Sigmoid colon (tissue), 3 donors: Measurements from ENCODE around the gene INTS6.

ENCODE experiments used
- POLR2A ChIP-seq, 2 donors: fragments of 450-650 bp; IDR thresholded peaks; one replicate each; pipeline ENCODE4 v1.6.1; 2016; ENCODE audit warnings: antibody characterized with exemption in 2 of 2, mild to moderate bottlenecking in 2 of 2, moderate library complexity in 2 of 2
- TF ChIP-seq, protein P1 (sequence below), 4 experiments: fragments of 450-650 bp in 3 of 4; fragments of 200-600 bp in 1 of 4; IDR thresholded peaks; one replicate each; pipeline ENCODE4 v1.5.1; 2016 to 2019; ENCODE audit warnings: antibody characterized with exemption in 4 of 4, mild to moderate bottlenecking in 3 of 4, moderate library complexity in 2 of 4

DNA sequence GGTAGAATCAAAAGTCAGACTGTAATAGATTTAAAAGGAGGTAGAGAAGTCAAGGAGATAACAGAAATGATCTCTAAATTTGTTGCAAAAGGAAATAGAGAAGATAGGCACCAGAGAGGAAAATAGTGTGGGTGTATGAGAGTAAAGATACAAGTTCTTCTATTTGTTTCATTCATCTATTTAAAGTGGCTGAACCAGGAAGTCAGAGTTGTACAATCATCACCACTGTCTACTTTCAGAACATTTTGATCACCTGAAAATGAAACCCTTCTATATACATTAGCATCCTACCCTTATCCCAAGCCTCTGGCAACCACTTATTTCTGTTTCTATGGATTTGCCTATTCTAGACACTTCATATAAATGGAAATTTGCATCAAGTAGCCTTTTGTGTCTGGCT lies 36.7 kb downstream of the INTS6 start:
- TF ChIP-seq, protein P1, sequence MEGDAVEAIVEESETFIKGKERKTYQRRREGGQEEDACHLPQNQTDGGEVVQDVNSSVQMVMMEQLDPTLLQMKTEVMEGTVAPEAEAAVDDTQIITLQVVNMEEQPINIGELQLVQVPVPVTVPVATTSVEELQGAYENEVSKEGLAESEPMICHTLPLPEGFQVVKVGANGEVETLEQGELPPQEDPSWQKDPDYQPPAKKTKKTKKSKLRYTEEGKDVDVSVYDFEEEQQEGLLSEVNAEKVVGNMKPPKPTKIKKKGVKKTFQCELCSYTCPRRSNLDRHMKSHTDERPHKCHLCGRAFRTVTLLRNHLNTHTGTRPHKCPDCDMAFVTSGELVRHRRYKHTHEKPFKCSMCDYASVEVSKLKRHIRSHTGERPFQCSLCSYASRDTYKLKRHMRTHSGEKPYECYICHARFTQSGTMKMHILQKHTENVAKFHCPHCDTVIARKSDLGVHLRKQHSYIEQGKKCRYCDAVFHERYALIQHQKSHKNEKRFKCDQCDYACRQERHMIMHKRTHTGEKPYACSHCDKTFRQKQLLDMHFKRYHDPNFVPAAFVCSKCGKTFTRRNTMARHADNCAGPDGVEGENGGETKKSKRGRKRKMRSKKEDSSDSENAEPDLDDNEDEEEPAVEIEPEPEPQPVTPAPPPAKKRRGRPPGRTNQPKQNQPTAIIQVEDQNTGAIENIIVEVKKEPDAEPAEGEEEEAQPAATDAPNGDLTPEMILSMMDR (IDR thresholded peaks at IDR 0.05): no peak
- no peak for TF ChIP-seq POLR2A (IDR thresholded peaks at IDR 0.05)
